ENCODE measurements around the gene CFLAR. TPM values are rescaled to one million over a fixed set of nuclear protein-coding genes. Genes with fewer than 3 reads are reported as not detected.

CFLAR gene
- total and polyA plus RNA-seq, 2 of the 13 experiments (the other 11 are each of a cell fraction or from before 2014, with no cell fraction given), result 43.8 to 92.1 TPM

DNA sequence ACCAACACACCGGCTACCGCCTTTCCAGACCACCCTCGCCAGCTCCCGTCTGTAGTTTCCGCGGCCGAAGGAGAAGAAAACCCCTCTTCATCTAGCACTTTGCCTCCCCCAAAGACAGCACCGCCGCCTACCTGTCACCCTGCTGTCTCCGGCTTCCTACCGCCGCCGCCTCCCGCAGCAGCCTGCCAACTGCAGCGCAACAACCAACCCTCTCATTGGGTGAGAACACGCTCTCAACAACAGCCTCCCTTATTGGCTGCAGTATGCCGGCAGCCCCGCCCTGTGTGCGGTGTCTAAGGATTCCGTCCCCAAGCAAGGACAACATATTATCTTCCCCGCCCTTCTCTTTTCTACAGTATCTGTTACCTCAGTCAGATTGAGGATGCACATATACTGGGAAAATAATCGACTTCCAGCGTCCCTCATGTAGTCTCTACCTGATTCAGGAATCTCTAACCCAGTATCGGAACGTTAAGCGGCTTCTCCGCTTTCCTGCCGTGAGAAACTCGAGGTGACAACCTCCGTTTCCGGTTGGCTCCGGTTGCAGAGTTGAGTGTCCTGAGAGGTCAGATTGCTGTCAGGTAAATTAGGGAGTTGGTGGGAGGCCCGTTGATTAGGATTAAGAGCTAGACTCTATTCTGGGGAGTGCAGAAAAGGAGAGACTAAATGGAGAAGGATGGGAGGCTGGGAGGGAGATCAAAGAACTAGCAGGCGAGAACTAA, 44.3 kb upstream of the CFLAR start, which contains the start of the genes HYCC2 and NDUFB3 (continued):
- 0 out of 2 replicates have a peak, but pooled peaks have one; percentile 56 for TF ChIP-seq ZBTB10 (CRISPR knock-in tag; IDR thresholded peaks at IDR 0.05; ENCODE audit: borderline replicate concordance)
- peak; percentile 98 for TF ChIP-seq SP5 (CRISPR knock-in tag; IDR thresholded peaks at IDR 0.05; ENCODE audit: borderline replicate concordance, low read depth)
- TF ChIP-seq CBFB (CRISPR knock-in tag; IDR thresholded peaks at IDR 0.05), result peak; percentile 79; the same call in 1 of the 2 replicates
- no peak for TF ChIP-seq NR3C1 (CRISPR knock-in tag; IDR thresholded peaks at IDR 0.05)
- TF ChIP-seq REPIN1 (CRISPR knock-in tag; IDR thresholded peaks at IDR 0.05; ENCODE audit: borderline replicate concordance, low read depth), result peak; percentile 95
- TF ChIP-seq JUN (CRISPR knock-in tag; IDR thresholded peaks at IDR 0.05), result 0 out of 2 replicates have a peak, but pooled peaks have one; percentile 54
- peak; percentile 95 for TF ChIP-seq MXD4 (CRISPR knock-in tag; IDR thresholded peaks at IDR 0.05)
- TF ChIP-seq PHF5A (CRISPR knock-in tag; IDR thresholded peaks at IDR 0.05; ENCODE audit: low read depth, unreplicated experiment), result peak; percentile 37
- TF ChIP-seq TGIF2 (CRISPR knock-in tag; IDR thresholded peaks at IDR 0.05), result peak; percentile 90
- no peak for TF ChIP-seq ZMAT5 (CRISPR knock-in tag; IDR thresholded peaks at IDR 0.05; ENCODE audit: borderline replicate concordance, low read depth)
- TF ChIP-seq HNRNPL (IDR thresholded peaks at IDR 0.05; ENCODE audit: low read depth, low read length), result peak; percentile 72; the same call in 1 of the 2 replicates
- no peak for TF ChIP-seq SUZ12 (IDR thresholded peaks at IDR 0.05; ENCODE audit: low read depth, low read length)
- peak; percentile 82 for TF ChIP-seq CTCF (CRISPR knock-in tag; IDR thresholded peaks at IDR 0.05)
- TF ChIP-seq SKI (IDR thresholded peaks at IDR 0.05; ENCODE audit: partially characterized antibody), result peak; percentile 68
- no peak for TF ChIP-seq HNRNPH1 (optimal IDR thresholded peaks at IDR 0.05; ENCODE audit: low read depth, low read length)
- no peak; the same call in 1 of the 2 replicates for TF ChIP-seq SAFB2 (CRISPR knock-in tag; IDR thresholded peaks at IDR 0.05; ENCODE audit: borderline replicate concordance, low read depth)
- TF ChIP-seq, protein P1, sequence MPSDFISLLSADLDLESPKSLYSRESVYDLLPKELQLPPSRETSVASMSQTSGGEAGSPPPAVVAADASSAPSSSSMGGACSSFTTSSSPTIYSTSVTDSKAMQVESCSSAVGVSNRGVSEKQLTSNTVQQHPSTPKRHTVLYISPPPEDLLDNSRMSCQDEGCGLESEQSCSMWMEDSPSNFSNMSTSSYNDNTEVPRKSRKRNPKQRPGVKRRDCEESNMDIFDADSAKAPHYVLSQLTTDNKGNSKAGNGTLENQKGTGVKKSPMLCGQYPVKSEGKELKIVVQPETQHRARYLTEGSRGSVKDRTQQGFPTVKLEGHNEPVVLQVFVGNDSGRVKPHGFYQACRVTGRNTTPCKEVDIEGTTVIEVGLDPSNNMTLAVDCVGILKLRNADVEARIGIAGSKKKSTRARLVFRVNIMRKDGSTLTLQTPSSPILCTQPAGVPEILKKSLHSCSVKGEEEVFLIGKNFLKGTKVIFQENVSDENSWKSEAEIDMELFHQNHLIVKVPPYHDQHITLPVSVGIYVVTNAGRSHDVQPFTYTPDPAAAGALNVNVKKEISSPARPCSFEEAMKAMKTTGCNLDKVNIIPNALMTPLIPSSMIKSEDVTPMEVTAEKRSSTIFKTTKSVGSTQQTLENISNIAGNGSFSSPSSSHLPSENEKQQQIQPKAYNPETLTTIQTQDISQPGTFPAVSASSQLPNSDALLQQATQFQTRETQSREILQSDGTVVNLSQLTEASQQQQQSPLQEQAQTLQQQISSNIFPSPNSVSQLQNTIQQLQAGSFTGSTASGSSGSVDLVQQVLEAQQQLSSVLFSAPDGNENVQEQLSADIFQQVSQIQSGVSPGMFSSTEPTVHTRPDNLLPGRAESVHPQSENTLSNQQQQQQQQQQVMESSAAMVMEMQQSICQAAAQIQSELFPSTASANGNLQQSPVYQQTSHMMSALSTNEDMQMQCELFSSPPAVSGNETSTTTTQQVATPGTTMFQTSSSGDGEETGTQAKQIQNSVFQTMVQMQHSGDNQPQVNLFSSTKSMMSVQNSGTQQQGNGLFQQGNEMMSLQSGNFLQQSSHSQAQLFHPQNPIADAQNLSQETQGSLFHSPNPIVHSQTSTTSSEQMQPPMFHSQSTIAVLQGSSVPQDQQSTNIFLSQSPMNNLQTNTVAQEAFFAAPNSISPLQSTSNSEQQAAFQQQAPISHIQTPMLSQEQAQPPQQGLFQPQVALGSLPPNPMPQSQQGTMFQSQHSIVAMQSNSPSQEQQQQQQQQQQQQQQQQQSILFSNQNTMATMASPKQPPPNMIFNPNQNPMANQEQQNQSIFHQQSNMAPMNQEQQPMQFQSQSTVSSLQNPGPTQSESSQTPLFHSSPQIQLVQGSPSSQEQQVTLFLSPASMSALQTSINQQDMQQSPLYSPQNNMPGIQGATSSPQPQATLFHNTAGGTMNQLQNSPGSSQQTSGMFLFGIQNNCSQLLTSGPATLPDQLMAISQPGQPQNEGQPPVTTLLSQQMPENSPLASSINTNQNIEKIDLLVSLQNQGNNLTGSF (CRISPR knock-in tag; IDR thresholded peaks at IDR 0.05), result no peak
- TF ChIP-seq TBP (CRISPR knock-in tag; IDR thresholded peaks at IDR 0.05), result no peak
